ENCODE measurements around the gene KDM1B. TPM values are rescaled to one million over a fixed set of nuclear protein-coding genes. Genes with fewer than 3 reads are reported as not detected.

Gene KDM1B
- total and polyA plus RNA-seq, 9 of the 15 experiments (the other 6 are each of a cell fraction or from before 2014, with no cell fraction given), result 1.4 to 58.9 (median 36.3) TPM

- ATAC-seq, result no peak
- no peak for FAIRE-seq
- Histone ChIP-seq H2AFZ (ENCODE audit: low read depth, low read length) (no peak overlapping the region), H3K4me3 (no peak overlapping the region), H3K27me3 (ENCODE audit: control insufficient read depth in 2 of 2, insufficient read depth in 2 of 2, low read length in 2 of 2) (no peaks in the 10 kb centered on the region), H3K27ac (ENCODE audit: extremely low read depth, low read depth, low read length) (no peak overlapping the region), H3K9me1 (ENCODE audit: control insufficient read depth, insufficient read depth, low read length) (no peaks in the 10 kb centered on the region), H3K9ac (ENCODE audit: insufficient read depth in 1 of 2, low read depth in 2 of 2, low read length in 2 of 2) (no peak overlapping the region), H3K79me2 (ENCODE audit: control insufficient read depth, insufficient read depth, low read length) (no peaks in the 10 kb centered on the region), H4K20me1 (replicated peaks; ENCODE audit: control insufficient read depth, insufficient read depth, low read length) (no peaks in the 10 kb centered on the region), H3K36me3 (ENCODE audit: control insufficient read depth, insufficient read depth, low read length) (peaks cover 35% of the 10 kb centered on the region), H3K4me2 (ENCODE audit: insufficient read depth, low read length) (no peak overlapping the region), H3K9me3 (replicated peaks; ENCODE audit: control insufficient read depth, insufficient read depth, low read depth, low read length) (no peaks in the 10 kb centered on the region), H3K4me1 (replicated peaks in 1 of 2; ENCODE audit: control insufficient read depth in 2 of 2, insufficient read depth in 2 of 2, low read length in 2 of 2) (peaks cover 0 to 3% of the 10 kb centered on the region in 2 experiments; a peak in 1 of 5 replicates)
- ChIA-PET CTCF (ENCODE audit: low intra/inter-chr PET ratio) (no interaction called here), POLR2A (no interaction called here)
- WGBS (ENCODE audit: insufficient coverage, low coverage, missing lambda C conversion rate), result 98% methylated on average over 3 of the region's 3 CpGs
- TF ChIP-seq CEBPB (tag; IDR thresholded peaks at IDR 0.05), result peak; percentile 45; the same call in 1 of the 2 replicates
- no peak for TF ChIP-seq ZBTB1 (CRISPR knock-in tag; IDR thresholded peaks at IDR 0.05; ENCODE audit: borderline replicate concordance, low read depth)
- no peak for TF ChIP-seq POU5F1 (IDR thresholded peaks at IDR 0.05; ENCODE audit: borderline replicate concordance, low read depth, low read length, partially characterized antibody)
- in situ Hi-C loops (cut with MboI) (no loop called here), intact Hi-C loops (cut with micrococcal nuclease) (no loop called here)
- BruUV-seq (replicated peaks), result no TSS peak
- no peak for DNase-seq (ENCODE audit: extremely low read depth in 1 of 4, low spot score in 3 of 4)
These were observed 36.8 kb downstream of the KDM1B start for GRCh38 chr6:18192026-18192425.

GRCh38 chr6:18203786-18204185 lies 48.6 kb downstream of the KDM1B start:
- no peak overlapping the region for H3K4me3 ChIP-seq
- ATAC-seq (no peak), FAIRE-seq (no peak), DNase-seq (ENCODE audit: extremely low read depth in 1 of 4, low spot score in 3 of 4) (no peak)
- TF ChIP-seq HNRNPH1 (optimal IDR thresholded peaks at IDR 0.05; ENCODE audit: low read depth, low read length) (no peak), GATAD2A (IDR thresholded peaks at IDR 0.05) (no peak), ESRRB (CRISPR knock-in tag; IDR thresholded peaks at IDR 0.05; ENCODE audit: borderline replicate concordance) (no peak), ZNF41 (CRISPR knock-in tag; conservative IDR thresholded peaks at IDR 0.05) (no peak)
- no peaks in the 10 kb centered on the region for H3K9me3 ChIP-seq (replicated peaks; ENCODE audit: control insufficient read depth, insufficient read depth, low read depth, low read length)
- no peak overlapping the region for H3K9ac ChIP-seq (ENCODE audit: insufficient read depth in 1 of 2, low read depth in 2 of 2, low read length in 2 of 2)
- H3K9me1 ChIP-seq (ENCODE audit: control insufficient read depth, insufficient read depth, low read length), result no peaks in the 10 kb centered on the region
- in situ Hi-C loops (cut with MboI) (no loop called here), intact Hi-C loops (cut with micrococcal nuclease) (no loop called here)
- BruUV-seq (replicated peaks), result no TSS peak
- H2AFZ ChIP-seq (ENCODE audit: low read depth, low read length), result no peak overlapping the region
- H3K27ac ChIP-seq (ENCODE audit: extremely low read depth, low read depth, low read length), result no peak overlapping the region
- H3K4me2 ChIP-seq (ENCODE audit: insufficient read depth, low read length), result no peak overlapping the region
- peaks cover 61% of the 10 kb centered on the region for H3K36me3 ChIP-seq (ENCODE audit: control insufficient read depth, insufficient read depth, low read length)
- H3K27me3 ChIP-seq (ENCODE audit: control insufficient read depth in 2 of 2, insufficient read depth in 2 of 2, low read length in 2 of 2), result no peaks in the 10 kb centered on the region
- POLR2A ChIA-PET, result interaction anchor here (0.6 to 1.1 kb wide), 2 partner anchors 9 to 160 kb away, joined by 3 to 4 read pairs; no protein-coding TSS in a partner anchor
- WGBS (ENCODE audit: insufficient coverage, low coverage, missing lambda C conversion rate), result 91% methylated on average over 6 of the region's 6 CpGs
- H4K20me1 ChIP-seq (replicated peaks; ENCODE audit: control insufficient read depth, insufficient read depth, low read length), result no peaks in the 10 kb centered on the region
- H3K79me2 ChIP-seq (ENCODE audit: control insufficient read depth, insufficient read depth, low read length), result no peaks in the 10 kb centered on the region
- no peaks in the 10 kb centered on the region for H3K4me1 ChIP-seq (replicated peaks in 1 of 2; ENCODE audit: control insufficient read depth in 2 of 2, insufficient read depth in 2 of 2, low read length in 2 of 2)
- CTCF ChIA-PET (ENCODE audit: low intra/inter-chr PET ratio), result no interaction called here

All from K562 (cell line).